ENCODE results near the gene STXBP5. TPM values are rescaled to one million over a fixed set of nuclear protein-coding genes. Genes with fewer than 3 reads are reported as not detected.

STXBP5 gene
- total RNA-seq, 1 donor from 2014 or later = 26.9 TPM

- Mint-ChIP-seq H3K27ac (ENCODE audit: unreplicated experiment) (no peak overlapping the region), H3K9me3 (ENCODE audit: unreplicated experiment) (peaks cover 4% of the 10 kb centered on the region), H3K4me1 (ENCODE audit: unreplicated experiment) (no peaks in the 10 kb centered on the region), H3K4me3 (ENCODE audit: unreplicated experiment) (no peak overlapping the region), H3K27me3 (ENCODE audit: unreplicated experiment) (no peaks in the 10 kb centered on the region), H3K36me3 (ENCODE audit: low read depth, unreplicated experiment) (peaks cover 6% of the 10 kb centered on the region)
- no peak for TF ChIP-seq CTCF (IDR thresholded peaks at IDR 0.05; ENCODE audit: unreplicated experiment)
- no peak for DNase-seq (ENCODE audit: low spot score)
Observed at GRCh38 chr6:147406783-147407182, 202.6 kb downstream of the STXBP5 start.

DNA sequence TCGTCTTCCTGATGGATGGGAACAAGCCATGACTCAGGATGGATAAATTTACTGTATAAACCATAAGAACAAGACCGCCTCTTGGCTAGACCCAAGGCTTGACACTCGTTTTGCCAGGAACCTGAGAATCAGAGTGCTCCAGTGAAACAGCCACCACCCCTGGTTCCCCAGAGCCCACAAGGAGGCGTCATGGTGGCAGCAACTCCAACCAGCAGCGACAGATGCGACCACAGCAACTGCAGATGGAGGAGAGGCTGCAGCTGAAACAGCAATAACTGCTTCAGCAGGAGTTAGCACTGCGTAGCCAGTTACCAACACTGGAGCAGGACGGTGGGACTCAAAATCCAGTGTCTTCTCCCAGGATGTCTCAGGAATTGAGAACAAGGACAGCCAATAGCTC lies 203.4 kb downstream of the STXBP5 start:
- H3K4me3 Mint-ChIP-seq (ENCODE audit: unreplicated experiment) = no peak overlapping the region
- TF ChIP-seq CTCF (IDR thresholded peaks at IDR 0.05; ENCODE audit: unreplicated experiment) = no peak
- no peaks in the 10 kb centered on the region for H3K4me1 Mint-ChIP-seq (ENCODE audit: unreplicated experiment)
- DNase-seq (ENCODE audit: low spot score) = no peak
- H3K27ac Mint-ChIP-seq (ENCODE audit: unreplicated experiment) = no peak overlapping the region
- no peaks in the 10 kb centered on the region for H3K36me3 Mint-ChIP-seq (ENCODE audit: low read depth, unreplicated experiment)
- no peaks in the 10 kb centered on the region for H3K27me3 Mint-ChIP-seq (ENCODE audit: unreplicated experiment)
- no peaks in the 10 kb centered on the region for H3K9me3 Mint-ChIP-seq (ENCODE audit: unreplicated experiment)

- Mint-ChIP-seq H3K27ac (ENCODE audit: unreplicated experiment) (no peak overlapping the region), H3K9me3 (ENCODE audit: unreplicated experiment) (peaks cover 5% of the 10 kb centered on the region), H3K27me3 (ENCODE audit: unreplicated experiment) (peaks cover 2% of the 10 kb centered on the region), H3K4me1 (ENCODE audit: unreplicated experiment) (peaks cover 4% of the 10 kb centered on the region), H3K36me3 (ENCODE audit: low read depth, unreplicated experiment) (peaks cover 3% of the 10 kb centered on the region), H3K4me3 (ENCODE audit: unreplicated experiment) (no peak overlapping the region)
- no peak for DNase-seq (ENCODE audit: low spot score)
- TF ChIP-seq CTCF (IDR thresholded peaks at IDR 0.05; ENCODE audit: unreplicated experiment) = no peak
Observed at GRCh38 chr6:147416622-147417021, 212.4 kb downstream of the STXBP5 start.

DNA sequence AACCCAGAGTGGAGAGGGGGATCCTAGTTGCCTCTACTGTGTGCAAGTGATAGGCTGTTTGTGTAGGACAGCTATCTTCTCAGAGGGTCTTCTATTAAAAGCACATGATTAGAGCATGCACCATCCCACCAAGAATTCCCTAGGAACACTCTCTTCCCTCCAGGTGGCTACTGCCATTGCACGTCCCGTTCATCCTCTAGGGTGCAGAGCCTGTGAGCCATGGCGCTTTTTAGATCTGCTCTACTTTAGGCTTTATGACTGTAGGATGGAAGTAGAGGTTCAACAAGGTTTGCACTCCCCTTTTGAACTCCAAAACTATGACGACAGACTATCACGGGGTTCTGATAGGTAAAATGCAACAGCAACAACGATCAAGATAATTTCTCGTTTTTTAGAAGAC lies 213.7 kb downstream of the STXBP5 start:
- no peak for TF ChIP-seq CTCF (IDR thresholded peaks at IDR 0.05; ENCODE audit: unreplicated experiment)
- Mint-ChIP-seq H3K27me3 (ENCODE audit: unreplicated experiment) (peaks cover 7% of the 10 kb centered on the region), H3K9me3 (ENCODE audit: unreplicated experiment) (peaks cover 5% of the 10 kb centered on the region), H3K36me3 (ENCODE audit: low read depth, unreplicated experiment) (peaks cover 6% of the 10 kb centered on the region), H3K27ac (ENCODE audit: unreplicated experiment) (no peak overlapping the region), H3K4me3 (ENCODE audit: unreplicated experiment) (no peak overlapping the region), H3K4me1 (ENCODE audit: unreplicated experiment) (peaks cover 4% of the 10 kb centered on the region)
- no peak for DNase-seq (ENCODE audit: low spot score)

DNA sequence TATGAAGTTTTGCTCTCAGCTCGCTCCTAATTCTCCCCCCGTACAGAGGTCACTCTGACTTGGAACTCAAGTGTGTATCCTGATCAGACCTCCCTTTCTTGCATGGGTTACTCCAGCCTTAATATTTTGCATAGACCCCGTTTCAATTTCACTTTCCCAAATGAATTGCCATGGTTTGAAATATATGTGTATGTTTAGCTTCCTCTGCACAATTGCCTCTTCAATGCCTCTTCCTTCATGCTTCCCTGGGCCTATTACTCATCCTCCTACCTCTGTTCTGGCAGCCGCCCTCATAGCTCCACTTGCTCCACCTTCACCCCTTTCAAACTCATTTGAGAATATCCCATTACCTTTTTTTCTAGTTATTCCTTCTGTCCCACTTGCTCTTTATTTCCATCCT lies 214.3 kb downstream of the STXBP5 start:
- Mint-ChIP-seq H3K4me1 (ENCODE audit: unreplicated experiment) (peaks cover 4% of the 10 kb centered on the region), H3K27ac (ENCODE audit: unreplicated experiment) (no peak overlapping the region), H3K27me3 (ENCODE audit: unreplicated experiment) (peaks cover 8% of the 10 kb centered on the region), H3K36me3 (ENCODE audit: low read depth, unreplicated experiment) (peaks cover 9% of the 10 kb centered on the region), H3K4me3 (ENCODE audit: unreplicated experiment) (no peak overlapping the region), H3K9me3 (ENCODE audit: unreplicated experiment) (peaks cover 8% of the 10 kb centered on the region)
- no peak for DNase-seq (ENCODE audit: low spot score)
- no peak for TF ChIP-seq CTCF (IDR thresholded peaks at IDR 0.05; ENCODE audit: unreplicated experiment)
